Fibroblast of upper back skin (primary cell): Measurements from ENCODE around the gene APMAP.

ENCODE experiments used
- DNase-seq: peaks from one replicate; pipeline ENCODE4 v3.0.0-alpha.2; 2013

The APMAP gene

DNA sequence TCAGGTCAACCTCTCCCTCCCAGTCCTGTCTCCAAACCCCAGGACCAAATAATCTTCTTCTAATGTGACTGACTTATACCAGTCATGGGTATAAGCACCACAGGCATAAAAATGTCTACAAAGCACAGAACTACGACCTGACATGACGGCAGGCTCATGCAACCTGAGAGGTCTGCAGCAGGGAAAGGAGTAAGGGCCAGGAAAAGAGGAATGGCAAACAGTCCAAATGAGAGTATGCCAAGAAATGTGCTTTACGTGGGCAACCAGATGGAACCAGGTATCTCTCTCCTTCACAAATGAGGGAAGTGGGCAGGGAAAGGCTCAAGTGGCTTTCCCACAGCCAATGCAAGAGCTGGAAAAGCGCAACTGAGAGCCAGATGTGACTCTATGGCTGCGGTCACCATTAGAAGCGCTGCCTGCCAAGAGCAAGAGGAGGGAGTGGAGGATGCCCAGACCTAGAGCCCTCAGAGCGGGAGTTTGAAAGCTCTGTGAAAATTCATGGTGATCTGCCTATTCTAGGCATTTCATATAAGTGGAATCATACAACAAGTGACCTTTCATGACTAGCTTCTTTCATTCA lies 6.0 kb downstream of the APMAP start:
- DNase-seq: no peak

DNA sequence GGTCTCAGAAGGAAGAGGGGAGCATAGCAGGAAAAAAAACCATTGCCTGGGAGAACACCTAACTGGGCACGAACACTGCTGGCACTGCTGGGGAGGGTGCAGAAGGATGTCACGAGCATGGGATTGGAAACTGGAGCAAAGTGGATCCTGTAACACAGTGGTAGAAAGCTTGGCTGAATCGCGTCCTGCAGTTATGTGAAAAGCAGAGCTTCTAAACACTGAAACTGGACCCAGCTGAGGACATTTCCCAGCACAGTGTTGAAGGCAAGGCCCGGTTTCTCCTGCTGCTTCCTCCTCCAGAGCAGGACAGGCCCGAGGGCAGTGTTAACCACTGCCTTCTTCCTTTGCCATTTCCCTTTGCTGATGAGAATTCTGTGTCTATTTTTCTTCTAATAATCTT lies 6.7 kb downstream of the APMAP start:
- DNase-seq: no peak

- DNase-seq: no peak
Measured at GRCh38 chr20:24984961-24985640, 7.5 kb downstream of the APMAP start.

DNA sequence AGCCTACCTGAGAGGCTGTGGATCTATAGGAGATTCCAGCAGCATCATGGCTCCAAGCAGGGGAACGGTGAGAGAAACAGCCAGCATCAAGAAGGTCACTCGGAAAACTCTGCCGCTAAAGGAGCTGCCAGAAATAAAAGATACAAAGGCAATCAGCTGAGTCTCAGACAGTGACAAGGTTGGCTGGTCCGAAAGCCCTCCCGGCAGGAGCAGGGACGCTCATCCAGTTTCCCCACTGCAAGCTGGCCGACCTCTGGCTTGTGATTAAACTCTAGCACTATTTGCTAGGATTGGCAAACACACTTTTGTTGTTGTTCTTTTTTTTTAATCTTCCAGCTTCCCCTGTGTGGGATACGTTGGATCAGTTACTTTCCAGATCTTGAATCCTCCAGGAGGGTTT lies 8.7 kb downstream of the APMAP start:
- DNase-seq: no peak

- no peak for DNase-seq
Measured at GRCh38 chr20:24981790-24982189, 10.8 kb downstream of the APMAP start.

DNA sequence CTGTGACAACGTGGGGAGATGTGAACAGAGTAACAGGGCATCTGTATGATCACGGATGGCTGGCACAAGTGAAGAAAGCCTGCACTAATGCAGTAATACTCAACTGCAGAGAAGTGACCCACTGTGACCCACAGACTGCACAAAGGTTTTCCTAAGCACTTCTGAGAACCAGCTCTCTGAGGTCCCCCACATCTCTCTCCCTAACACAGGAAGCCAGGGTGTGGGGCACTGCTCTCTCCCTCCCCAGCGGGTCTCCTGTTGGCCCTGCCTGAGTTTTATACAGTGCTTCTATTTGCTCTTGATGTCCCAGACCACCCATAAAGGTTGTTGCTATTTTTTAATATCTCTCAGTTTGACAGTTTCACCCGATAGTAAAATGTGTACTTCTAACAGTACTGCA lies 11.3 kb downstream of the APMAP start:
- DNase-seq: no peak

DNA sequence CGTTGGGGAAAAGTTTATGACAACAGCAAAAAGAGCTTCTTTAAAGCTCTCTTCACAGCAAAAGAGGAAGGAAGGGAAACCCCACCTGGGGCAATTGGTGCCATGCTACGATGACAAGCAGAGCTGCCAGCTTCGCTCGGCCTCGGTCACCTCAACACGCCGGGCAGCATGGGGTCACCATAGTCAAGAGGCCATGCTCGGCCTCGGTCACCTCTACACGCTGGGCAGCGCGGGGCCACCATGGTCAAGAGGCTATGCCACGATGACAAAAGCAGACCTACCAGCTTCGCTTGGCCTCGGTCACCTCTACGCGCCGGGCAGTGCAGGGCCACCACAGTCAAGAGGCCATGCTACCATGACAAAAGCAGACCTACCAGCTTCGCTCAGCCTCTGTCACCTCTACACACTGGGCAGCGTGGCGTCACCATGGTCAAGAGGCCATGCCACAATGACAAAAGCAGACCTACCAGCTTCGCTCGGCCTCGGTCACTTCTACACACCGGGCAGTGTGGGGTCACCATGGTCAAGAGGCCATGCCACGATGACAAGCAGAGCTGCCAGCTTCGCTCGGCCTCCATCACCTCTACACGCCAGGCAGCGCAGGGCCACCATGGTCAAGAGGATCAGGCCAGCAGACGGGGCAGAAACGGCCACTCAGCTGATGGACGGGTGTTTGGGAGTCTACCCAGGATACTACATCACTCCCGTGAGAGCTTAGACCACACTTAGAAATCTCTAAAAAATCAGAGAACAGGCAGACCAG lies 12.1 kb downstream of the APMAP start:
- DNase-seq: no peak

DNA sequence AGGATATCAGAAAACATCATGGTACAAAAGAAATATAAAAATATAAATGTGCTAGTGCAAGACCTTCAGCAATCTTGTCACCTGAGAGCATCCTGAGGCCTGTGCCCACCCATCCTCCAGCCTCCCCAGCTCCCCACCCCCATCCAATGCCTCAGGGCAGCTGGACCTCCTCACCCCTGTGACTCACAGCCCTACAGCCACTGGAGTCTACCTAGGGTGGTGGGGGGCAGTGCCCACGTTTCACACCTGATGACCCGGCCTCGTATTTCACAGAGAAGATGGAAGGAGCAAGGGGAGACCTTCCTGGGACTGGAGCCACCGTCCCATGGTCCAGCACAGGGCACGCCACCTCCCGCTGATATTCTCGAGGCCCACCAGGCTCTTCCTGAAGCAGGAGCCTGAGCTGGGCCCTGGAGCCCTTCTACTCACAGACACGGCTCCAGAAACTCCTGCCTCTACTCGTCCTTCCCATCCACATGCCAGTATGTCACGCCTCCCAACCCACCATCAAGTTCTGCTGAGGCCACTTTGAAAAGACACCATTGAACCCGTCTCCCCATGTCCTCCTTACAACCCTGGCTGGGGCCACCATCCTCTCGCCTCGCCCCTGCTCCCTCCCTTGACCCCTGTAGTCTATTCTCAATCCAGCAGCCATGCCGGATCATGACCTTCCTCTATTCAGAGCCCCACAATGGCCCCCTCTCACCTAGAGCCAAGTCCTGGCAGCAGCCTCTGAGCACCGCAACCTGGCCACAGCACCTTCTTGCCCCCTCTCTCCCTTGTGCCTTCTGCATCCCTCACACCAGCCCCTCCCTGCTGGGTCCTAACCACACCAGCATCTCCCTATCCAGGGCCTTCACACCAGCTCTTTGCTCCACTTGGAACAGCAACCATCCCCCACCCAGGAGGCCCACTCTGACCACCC lies 13.3 kb downstream of the APMAP start:
- no peak for DNase-seq

DNA sequence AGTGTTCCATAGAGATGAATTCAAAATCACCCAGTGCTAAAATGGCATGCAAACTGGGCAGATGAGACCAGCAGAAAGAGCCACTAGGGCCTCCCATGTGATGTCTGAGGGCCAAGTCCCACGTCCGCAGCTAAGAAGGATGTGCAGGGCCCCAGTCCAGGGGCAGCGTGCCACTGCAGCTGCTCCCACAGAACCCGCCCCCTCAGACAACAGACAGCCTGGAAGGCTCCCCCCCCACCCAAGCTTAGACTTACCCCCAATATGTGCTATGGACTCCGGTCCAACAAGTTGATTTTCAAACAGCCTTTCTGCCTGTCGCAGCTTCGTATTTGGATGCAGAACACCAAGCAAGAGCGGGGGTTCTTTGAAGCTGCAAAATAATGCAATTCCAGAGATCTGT lies 14.0 kb downstream of the APMAP start:
- no peak for DNase-seq

DNA sequence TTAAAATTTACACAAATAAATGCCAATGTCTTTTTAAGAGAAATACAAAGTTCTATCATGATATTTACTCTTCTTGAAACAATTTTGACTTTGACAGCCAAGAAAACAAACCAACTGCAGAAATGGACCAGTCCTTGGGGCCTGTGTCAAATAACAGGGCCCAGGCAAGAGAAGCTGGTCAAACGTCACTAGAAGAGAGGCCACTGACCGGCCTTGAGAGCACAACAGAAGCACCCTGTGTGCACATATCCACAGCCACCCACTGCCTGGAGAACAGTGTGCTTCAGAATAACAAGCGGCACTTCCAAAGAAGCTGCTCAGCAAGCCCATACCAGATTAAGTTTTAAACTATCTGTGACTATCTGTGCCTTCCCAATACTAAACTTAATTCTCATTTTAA lies 14.8 kb downstream of the APMAP start:
- DNase-seq: no peak

DNA sequence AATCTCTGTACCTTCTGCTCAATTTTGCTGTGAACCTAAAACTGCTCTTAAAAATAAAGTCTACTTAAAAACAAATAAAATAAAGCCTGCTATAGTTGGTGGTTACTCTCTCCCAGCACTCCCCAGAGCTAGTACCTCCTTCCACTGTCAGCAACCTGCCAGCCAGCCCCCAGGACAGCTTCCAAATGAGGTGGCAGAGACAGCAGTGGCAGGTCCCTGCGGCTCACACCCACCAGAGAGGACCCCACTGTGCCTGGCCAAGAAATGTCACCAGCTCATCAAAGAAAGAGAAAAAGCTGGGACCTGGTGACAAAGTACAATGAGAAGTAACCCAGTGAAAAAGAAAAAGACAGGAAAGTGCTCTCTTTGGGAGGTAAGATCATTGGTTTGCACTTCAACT lies 15.2 kb downstream of the APMAP start:
- no peak for DNase-seq

DNA sequence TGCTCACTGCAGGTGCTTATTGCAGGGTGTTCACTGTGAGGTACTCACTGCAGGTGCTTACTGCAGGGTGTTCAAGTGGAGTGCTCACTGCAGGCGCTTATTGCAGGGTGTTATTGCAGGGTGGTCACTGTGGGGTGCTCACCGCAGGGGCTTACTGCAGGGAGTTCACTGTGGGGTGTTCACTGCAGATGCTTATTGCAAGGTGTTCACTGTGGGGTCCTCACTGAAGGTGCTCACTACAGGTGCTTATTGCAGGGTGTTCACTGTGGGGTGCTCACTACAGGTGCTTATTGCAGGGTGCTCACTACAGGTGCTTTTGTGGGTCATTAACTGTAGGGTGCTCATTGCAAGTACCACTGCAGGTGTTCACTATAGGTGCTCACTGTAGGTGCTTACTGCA lies 20.2 kb downstream of the APMAP start:
- DNase-seq: no peak

DNA sequence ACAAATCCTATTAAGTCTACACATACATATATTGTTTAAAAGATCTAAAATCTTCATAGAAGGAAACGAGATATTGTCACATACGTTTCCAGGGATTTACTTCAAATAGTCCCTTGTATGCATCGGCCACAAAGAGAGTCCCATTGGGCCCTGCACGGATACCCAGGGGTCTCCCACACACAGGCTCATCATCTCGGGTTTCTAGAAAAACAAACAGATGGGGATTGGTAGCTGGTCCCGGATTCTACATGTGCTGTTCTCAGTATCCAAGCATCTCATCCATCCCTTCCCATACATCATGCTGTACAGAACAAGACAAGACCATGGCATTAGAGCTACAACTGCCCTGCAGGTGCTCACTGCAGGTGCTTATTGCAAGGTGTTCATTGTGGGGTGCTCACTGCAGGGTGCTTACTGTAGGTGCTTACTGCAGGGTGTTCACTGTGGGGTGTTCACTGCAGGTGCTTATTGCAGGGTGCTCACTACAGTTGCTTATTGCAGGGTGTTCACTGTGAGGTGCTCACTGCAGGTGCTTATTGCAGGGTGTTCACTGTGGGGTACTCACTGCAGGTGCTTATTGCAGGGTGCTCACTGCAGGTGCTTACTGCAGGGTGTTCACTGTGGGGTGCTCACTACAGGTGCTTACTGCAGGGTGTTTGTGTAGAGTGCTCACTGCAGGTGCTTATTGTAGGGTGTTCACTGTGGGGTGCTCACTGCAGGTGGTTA lies 21.0 kb downstream of the APMAP start:
- DNase-seq: no peak

DNA sequence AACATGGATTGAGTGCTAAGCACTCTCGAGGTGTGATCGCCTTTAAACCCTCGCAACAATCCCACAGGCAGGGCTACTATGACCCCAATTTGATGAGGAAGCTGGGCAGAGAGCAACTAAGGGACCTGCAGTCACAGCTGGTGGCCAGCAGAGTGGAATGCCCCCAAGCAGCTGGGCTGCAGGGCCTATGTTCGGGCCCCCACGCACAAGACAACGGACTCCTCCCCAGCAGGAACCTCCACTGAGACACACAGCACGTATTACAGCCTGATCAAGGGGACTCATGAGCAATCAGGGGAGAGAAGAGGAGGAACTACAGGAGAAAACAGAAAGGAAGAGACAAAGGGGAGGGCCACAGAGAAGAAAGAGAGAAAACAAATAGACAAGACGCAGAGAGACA lies 21.8 kb downstream of the APMAP start:
- no peak for DNase-seq

- no peak for DNase-seq
Measured at GRCh38 chr20:24970030-24970553, 22.5 kb downstream of the APMAP start.

DNA sequence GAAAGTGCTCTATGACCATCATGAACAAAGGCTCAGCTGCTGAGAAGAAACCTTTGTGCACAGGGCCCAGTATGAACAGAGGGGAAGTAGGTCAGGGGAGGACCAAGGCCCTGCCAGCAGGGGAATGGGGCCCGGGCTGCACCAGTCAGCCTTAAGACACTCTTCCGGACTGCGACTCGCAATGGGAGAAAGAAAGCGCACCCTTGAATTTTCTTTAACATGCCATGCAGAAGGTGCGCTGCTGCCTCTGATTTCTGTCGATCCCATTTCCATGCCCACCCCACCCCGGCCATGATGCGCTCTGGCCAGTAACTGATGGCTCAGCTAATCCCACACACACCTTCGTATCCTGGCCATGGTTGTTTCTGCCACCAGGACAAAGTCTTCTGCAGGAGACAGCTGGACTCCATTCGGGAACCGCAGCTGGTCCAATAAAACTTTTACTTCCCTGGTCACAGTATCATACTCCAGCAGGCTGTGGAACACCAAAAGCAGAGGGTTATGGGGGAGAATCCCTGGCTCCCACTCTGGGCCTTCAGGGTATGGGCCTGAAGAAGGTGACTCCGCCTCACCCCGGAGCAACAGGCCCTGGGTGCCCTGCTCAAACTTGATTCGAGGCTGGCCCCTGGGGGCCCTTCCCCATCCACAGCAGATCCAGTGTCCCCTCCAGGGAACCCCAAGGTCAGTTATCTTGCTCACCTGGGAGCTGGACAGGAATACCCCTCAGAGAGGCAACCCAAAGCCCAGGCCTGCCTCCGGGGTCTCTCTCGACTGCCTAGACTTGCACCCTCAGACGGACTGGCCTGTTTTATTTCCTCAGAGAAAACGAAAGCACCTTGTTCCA lies 23.1 kb downstream of the APMAP start:
- DNase-seq: no peak

GRCh38 chr20:24968278-24968800 lies 24.2 kb downstream of the APMAP start:
- no peak for DNase-seq

- DNase-seq: no peak
Measured at GRCh38 chr20:24966317-24967012, 26.1 kb downstream of the APMAP start.

DNA sequence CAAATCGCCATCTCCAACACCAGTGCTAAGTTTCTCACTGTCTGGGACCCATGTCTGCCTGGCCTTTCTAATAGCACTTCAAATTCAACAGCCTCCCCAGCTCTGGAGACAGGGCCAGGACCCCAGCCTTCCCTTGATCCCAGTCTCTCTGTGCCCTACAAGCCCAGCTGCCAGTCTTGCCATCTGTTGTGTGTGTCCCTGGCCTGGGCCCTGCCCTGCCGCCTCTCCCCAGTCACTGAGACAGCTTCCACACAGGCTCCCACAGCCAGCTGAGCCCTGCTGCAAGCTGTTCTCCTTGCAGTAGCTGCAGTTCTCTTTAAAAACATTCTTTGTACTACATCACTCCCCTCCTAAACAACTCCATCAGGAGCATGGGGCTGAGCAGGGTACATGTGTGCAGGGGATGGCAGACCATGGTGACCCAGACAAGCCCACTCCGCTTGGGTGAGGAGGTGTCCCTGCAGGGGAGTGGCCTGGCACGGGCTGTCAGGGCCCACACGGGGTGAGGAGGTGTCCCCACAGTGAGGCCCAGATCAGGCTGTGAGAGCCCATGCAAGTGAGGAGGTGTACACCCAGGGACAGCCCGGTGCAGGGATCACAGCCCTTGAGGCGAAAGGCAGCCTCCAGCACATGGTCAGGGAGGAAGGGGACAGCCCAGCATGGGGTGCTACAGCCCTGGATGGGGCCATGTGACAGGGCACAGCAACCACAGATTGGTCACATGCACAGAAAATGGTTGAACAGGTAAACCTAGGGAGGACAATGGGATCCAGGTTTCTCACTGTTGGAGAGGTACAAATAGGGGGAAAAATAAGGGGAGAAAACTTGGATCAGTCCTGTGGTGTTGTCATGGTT lies 27.3 kb downstream of the APMAP start:
- DNase-seq: no peak

- no peak for DNase-seq
Measured at GRCh38 chr20:24964506-24964840, 28.1 kb downstream of the APMAP start.
